ENCODE results near the gene TSPAN18.

Gene TSPAN18

GRCh38 chr11:44904261-44905020 is 177.7 kb downstream of the TSPAN18 start:
- H3K4me1 Mint-ChIP-seq, result no peaks in the 10 kb centered on the region
- no peak for ATAC-seq
- no peaks in the 10 kb centered on the region for H3K9me3 Mint-ChIP-seq
- no peak for DNase-seq (ENCODE audit: low spot score in 2 of 2)
- H3K36me3 Mint-ChIP-seq, result no peaks in the 10 kb centered on the region
- no peak overlapping the region for H3K27ac Mint-ChIP-seq
- H3K4me3 Mint-ChIP-seq, result no peak overlapping the region

GRCh38 chr11:44905131-44905866 is 178.5 kb downstream of the TSPAN18 start:
- no peaks in the 10 kb centered on the region for H3K9me3 Mint-ChIP-seq
- H3K4me3 Mint-ChIP-seq, result no peak overlapping the region
- ATAC-seq (no peak), DNase-seq (ENCODE audit: low spot score in 2 of 2) (no peak)
- H3K36me3 Mint-ChIP-seq, result no peaks in the 10 kb centered on the region
- no peaks in the 10 kb centered on the region for H3K4me1 Mint-ChIP-seq
- H3K27ac Mint-ChIP-seq, result no peak overlapping the region

GRCh38 chr11:44906649-44907048 is 179.9 kb downstream of the TSPAN18 start:
- no peaks in the 10 kb centered on the region for H3K36me3 Mint-ChIP-seq
- DNase-seq (ENCODE audit: low spot score in 2 of 2), result no peak
- H3K4me3 Mint-ChIP-seq, result no peak overlapping the region
- no peaks in the 10 kb centered on the region for H3K9me3 Mint-ChIP-seq
- H3K4me1 Mint-ChIP-seq, result peaks cover 4% of the 10 kb centered on the region
- ATAC-seq, result no peak
- H3K27ac Mint-ChIP-seq, result peak overlapping the region; percentile 60

- no peak for ATAC-seq
- no peak overlapping the region for H3K4me3 Mint-ChIP-seq
- no peak for DNase-seq (ENCODE audit: low spot score in 2 of 2)
Measured at GRCh38 chr11:44909557-44909956, 182.8 kb downstream of the TSPAN18 start.

GRCh38 chr11:44910591-44910990 is 183.8 kb downstream of the TSPAN18 start:
- Mint-ChIP-seq H3K4me1 (peaks cover 4% of the 10 kb centered on the region), H3K36me3 (no peaks in the 10 kb centered on the region), H3K4me3 (no peak overlapping the region), H3K9me3 (no peaks in the 10 kb centered on the region), H3K27ac (peak overlapping the region; percentile 54)
- DNase-seq (ENCODE audit: low spot score in 2 of 2) (no peak), ATAC-seq (no peak)

More at GRCh38 chr11:44909557-44909956, 182.8 kb downstream of the TSPAN18 start:
- Mint-ChIP-seq H3K27ac (no peak overlapping the region), H3K9me3 (no peaks in the 10 kb centered on the region), H3K4me1 (peaks cover 4% of the 10 kb centered on the region), H3K36me3 (no peaks in the 10 kb centered on the region)

GRCh38 chr11:44911029-44911814 is 184.5 kb downstream of the TSPAN18 start:
- ATAC-seq (peak; percentile 81), DNase-seq (ENCODE audit: low spot score in 2 of 2) (peak; percentile 85 to 94)
- no peaks in the 10 kb centered on the region for H3K36me3 Mint-ChIP-seq
- no peak overlapping the region for H3K27ac Mint-ChIP-seq
- H3K9me3 Mint-ChIP-seq, result no peaks in the 10 kb centered on the region
- no peak overlapping the region for H3K4me3 Mint-ChIP-seq
- peaks cover 4% of the 10 kb centered on the region for H3K4me1 Mint-ChIP-seq

GRCh38 chr11:44912270-44912987 is 185.7 kb downstream of the TSPAN18 start:
- no peak for ATAC-seq
- H3K4me1 Mint-ChIP-seq, result peaks cover 4% of the 10 kb centered on the region
- no peak overlapping the region for H3K27ac Mint-ChIP-seq
- no peak for DNase-seq (ENCODE audit: low spot score in 2 of 2)
- no peaks in the 10 kb centered on the region for H3K9me3 Mint-ChIP-seq
- no peak overlapping the region for H3K4me3 Mint-ChIP-seq
- no peaks in the 10 kb centered on the region for H3K36me3 Mint-ChIP-seq

- no peak for DNase-seq (ENCODE audit: low spot score in 2 of 2)
- H3K4me3 Mint-ChIP-seq, result no peak overlapping the region
- H3K27ac Mint-ChIP-seq, result no peak overlapping the region
- H3K36me3 Mint-ChIP-seq, result no peaks in the 10 kb centered on the region
- no peak for ATAC-seq
- H3K9me3 Mint-ChIP-seq, result no peaks in the 10 kb centered on the region
- H3K4me1 Mint-ChIP-seq, result peaks cover 4% of the 10 kb centered on the region
Measured at GRCh38 chr11:44913502-44913901, 186.7 kb downstream of the TSPAN18 start.

GRCh38 chr11:44914105-44914504 is 187.3 kb downstream of the TSPAN18 start:
- peaks cover 4% of the 10 kb centered on the region for H3K4me1 Mint-ChIP-seq
- no peaks in the 10 kb centered on the region for H3K36me3 Mint-ChIP-seq
- no peaks in the 10 kb centered on the region for H3K9me3 Mint-ChIP-seq
- no peak overlapping the region for H3K27ac Mint-ChIP-seq
- H3K4me3 Mint-ChIP-seq, result no peak overlapping the region
- DNase-seq (ENCODE audit: low spot score in 2 of 2) (no peak), ATAC-seq (no peak)

- no peak for ATAC-seq
- peaks cover 4% of the 10 kb centered on the region for H3K4me1 Mint-ChIP-seq
- H3K27ac Mint-ChIP-seq, result no peak overlapping the region
- no peak for DNase-seq (ENCODE audit: low spot score in 2 of 2)
- no peak overlapping the region for H3K4me3 Mint-ChIP-seq
- no peaks in the 10 kb centered on the region for H3K9me3 Mint-ChIP-seq
- H3K36me3 Mint-ChIP-seq, result no peaks in the 10 kb centered on the region
Measured at GRCh38 chr11:44915004-44915403, 188.2 kb downstream of the TSPAN18 start.

GRCh38 chr11:44915621-44916020 is 188.9 kb downstream of the TSPAN18 start:
- ATAC-seq (no peak), DNase-seq (ENCODE audit: low spot score in 2 of 2) (no peak)
- Mint-ChIP-seq H3K27ac (no peak overlapping the region), H3K4me1 (peaks cover 4% of the 10 kb centered on the region), H3K4me3 (no peak overlapping the region), H3K9me3 (no peaks in the 10 kb centered on the region), H3K36me3 (no peaks in the 10 kb centered on the region)

- H3K36me3 Mint-ChIP-seq, result no peaks in the 10 kb centered on the region
- ATAC-seq, result no peak
- no peaks in the 10 kb centered on the region for H3K4me1 Mint-ChIP-seq
- H3K27ac Mint-ChIP-seq, result no peak overlapping the region
- no peaks in the 10 kb centered on the region for H3K9me3 Mint-ChIP-seq
- no peak for DNase-seq (ENCODE audit: low spot score in 2 of 2)
- H3K4me3 Mint-ChIP-seq, result no peak overlapping the region
Measured at GRCh38 chr11:44916331-44916730, 189.6 kb downstream of the TSPAN18 start.

- H3K36me3 Mint-ChIP-seq, result no peaks in the 10 kb centered on the region
- no peak overlapping the region for H3K4me3 Mint-ChIP-seq
- H3K4me1 Mint-ChIP-seq, result no peaks in the 10 kb centered on the region
- ATAC-seq, result peak; percentile 31
- no peaks in the 10 kb centered on the region for H3K9me3 Mint-ChIP-seq
- no peak for DNase-seq (ENCODE audit: low spot score in 2 of 2)
- peak overlapping the region; percentile 6 for H3K27ac Mint-ChIP-seq
Measured at GRCh38 chr11:44916801-44917385, 190.1 kb downstream of the TSPAN18 start.

GRCh38 chr11:44917741-44918140 is 191.0 kb downstream of the TSPAN18 start:
- DNase-seq (ENCODE audit: low spot score in 2 of 2) (no peak), ATAC-seq (no peak)
- Mint-ChIP-seq H3K9me3 (no peaks in the 10 kb centered on the region), H3K4me3 (no peak overlapping the region), H3K27ac (peak overlapping the region; percentile 54), H3K4me1 (no peaks in the 10 kb centered on the region), H3K36me3 (no peaks in the 10 kb centered on the region)

- Mint-ChIP-seq H3K27ac (no peak overlapping the region), H3K4me1 (no peaks in the 10 kb centered on the region), H3K9me3 (no peaks in the 10 kb centered on the region), H3K4me3 (no peak overlapping the region), H3K36me3 (no peaks in the 10 kb centered on the region)
- ATAC-seq (no peak), DNase-seq (ENCODE audit: low spot score in 2 of 2) (no peak)
Measured at GRCh38 chr11:44920451-44920850, 193.7 kb downstream of the TSPAN18 start.
